H9 (cell line): ENCODE data around the gene GMPR. TPM values are rescaled to one million over a fixed set of nuclear protein-coding genes. Genes with fewer than 3 reads are reported as not detected.
"Not testable (repeated sequence)": the region's sequence is repeated elsewhere in the genome, so short reads cannot be mapped to it uniquely, and the experiment has no call there.

Experiments
- DNase-seq: peaks from one replicate; pipeline ENCODE4 v3.0.0-alpha.2; 2017
- H2AFZ ChIP-seq: one replicate; pipeline ENCODE4 v1.6.1; 2013; ENCODE audit warnings: mild to moderate bottlenecking, low read length, control low read depth, moderate library complexity
- H2AK5ac ChIP-seq: 2 replicates; pipeline ENCODE4 v1.6.1; 2013; ENCODE audit warnings: low read length, control low read depth, mixed read lengths; ENCODE audit not compliant: insufficient read length
- H2BK120ac ChIP-seq: one replicate; pipeline ENCODE4 v1.6.1; 2013; ENCODE audit warnings: low read depth, mild to moderate bottlenecking, low read length, control low read depth, inconsistent platforms; ENCODE audit not compliant: poor library complexity, severe bottlenecking
- H2BK12ac ChIP-seq: 2 replicates; pipeline ENCODE4 v1.6.1; 2013; ENCODE audit warnings: low read length, control low read depth, mixed read lengths, low read depth; ENCODE audit not compliant: insufficient read length
- H2BK15ac ChIP-seq: 2 replicates; pipeline ENCODE4 v1.6.1; 2013; ENCODE audit warnings: low read depth, low read length, control low read depth
- H2BK20ac ChIP-seq: one replicate; pipeline ENCODE4 v1.6.1; 2013; ENCODE audit warnings: low read depth, mild to moderate bottlenecking, low read length, control low read depth, inconsistent platforms; ENCODE audit not compliant: poor library complexity, severe bottlenecking
- H2BK5ac ChIP-seq: 2 replicates; pipeline ENCODE4 v1.6.1; 2013; ENCODE audit warnings: low read length, control low read depth, mixed read lengths; ENCODE audit not compliant: insufficient read length
- H3K14ac ChIP-seq: 2 replicates; pipeline ENCODE4 v1.6.1; 2013; ENCODE audit warnings: low read length, control low read depth; ENCODE audit not compliant: insufficient read depth
- H3K18ac ChIP-seq: 2 replicates; pipeline ENCODE4 v1.6.1; 2013; ENCODE audit warnings: low read depth, mild to moderate bottlenecking, mixed read lengths, low read length, control low read depth; ENCODE audit not compliant: insufficient read length
- H3K23ac ChIP-seq: 2 replicates; pipeline ENCODE4 v1.6.1; 2013; ENCODE audit warnings: low read length, control low read depth, mixed read lengths, low read depth; ENCODE audit not compliant: insufficient read length
- H3K23me2 ChIP-seq: 2 replicates; pipeline ENCODE4 v1.6.1; 2013; ENCODE audit warnings: low read depth, mild to moderate bottlenecking, mixed read lengths, low read length, control low read depth; ENCODE audit not compliant: insufficient read length, poor library complexity, severe bottlenecking
- H3K27ac ChIP-seq: 2 replicates; pipeline ENCODE4 v1.5.1; 2013; ENCODE audit warnings: low read length, control low read depth, mixed read lengths, low read depth; ENCODE audit not compliant: insufficient read length
- H3K27me3 ChIP-seq: 2 replicates; pipeline ENCODE4 v1.6.1; 2013; ENCODE audit warnings: low read length, control low read depth, inconsistent platforms; ENCODE audit not compliant: insufficient read depth
- H3K4ac ChIP-seq: 2 replicates; pipeline ENCODE4 v1.6.1; 2013; ENCODE audit warnings: low read depth, mild to moderate bottlenecking, control low read depth, inconsistent platforms, low read length, moderate library complexity
- H3K4me1 ChIP-seq: 2 replicates; pipeline ENCODE4 v1.6.1; 2013; ENCODE audit warnings: low read length, control low read depth, inconsistent platforms; ENCODE audit not compliant: insufficient read depth
- H3K4me2 ChIP-seq: 2 replicates; pipeline ENCODE4 v1.6.1; 2013; ENCODE audit warnings: low read length, control low read depth, mixed read lengths; ENCODE audit not compliant: insufficient read length, insufficient read depth
- H3K56ac ChIP-seq: 2 replicates; pipeline ENCODE4 v1.6.1; 2013; ENCODE audit warnings: low read depth, mild to moderate bottlenecking, mixed read lengths, low read length, control low read depth; ENCODE audit not compliant: insufficient read length
- H3K79me1 ChIP-seq: 2 replicates; pipeline ENCODE4 v1.6.1; 2013; ENCODE audit warnings: low read depth, mild to moderate bottlenecking, moderate library complexity, low read length, control low read depth, inconsistent platforms; ENCODE audit not compliant: insufficient read depth, poor library complexity, severe bottlenecking
- H3K79me2 ChIP-seq: 2 replicates; pipeline ENCODE4 v1.6.1; 2013; ENCODE audit warnings: low read length, control low read depth, inconsistent platforms; ENCODE audit not compliant: insufficient read depth
- H3K9ac ChIP-seq: 2 replicates; pipeline ENCODE4 v1.6.1; 2013; ENCODE audit warnings: low read length, control low read depth, mixed read lengths; ENCODE audit not compliant: insufficient read length; ENCODE audit errors: extremely low read depth
- H3K9me3 ChIP-seq: one replicate; pipeline ENCODE4 v1.6.1; 2013; ENCODE audit warnings: low read depth, low read length, inconsistent platforms; ENCODE audit not compliant: control insufficient read depth
- H3T11ph ChIP-seq: one replicate; pipeline ENCODE4 v1.6.1; 2013; ENCODE audit warnings: mild to moderate bottlenecking, low read length, control low read depth, inconsistent platforms
- H4K20me1 ChIP-seq: one replicate; pipeline ENCODE4 v1.6.1; 2013; ENCODE audit not compliant: control insufficient read depth, insufficient read length, insufficient read depth
- H4K5ac ChIP-seq: 2 replicates; pipeline ENCODE4 v1.6.1; 2013; ENCODE audit warnings: low read depth, mild to moderate bottlenecking, mixed read lengths, low read length, control low read depth; ENCODE audit not compliant: insufficient read length
- H4K8ac ChIP-seq: replicated peaks from 2 replicates; pipeline ENCODE4 v1.6.1; 2013; ENCODE audit warnings: low read length, control low read depth, mixed read lengths, low read depth; ENCODE audit not compliant: insufficient read length
- H4K91ac ChIP-seq: 2 replicates; pipeline ENCODE4 v1.6.1; 2013; ENCODE audit warnings: low read depth, mild to moderate bottlenecking, moderate library complexity, mixed read lengths, low read length, control low read depth; ENCODE audit not compliant: insufficient read length
- H3K27ac Mint-ChIP-seq, 3 experiments: 2 replicates in 2 of 3; 3 replicates in 1 of 3; pipeline ENCODE4 v1.8.0; 2020 to 2021; ENCODE audit warnings: mixed read lengths in 3 of 3, mild to moderate bottlenecking in 1 of 3, moderate library complexity in 1 of 3
- H3K27me3 Mint-ChIP-seq: 2 replicates; pipeline ENCODE4 v1.8.0; 2021; ENCODE audit warnings: low read depth, mild to moderate bottlenecking, moderate library complexity, mixed read lengths
- H3K36me3 Mint-ChIP-seq, 3 experiments: 2 replicates in 2 of 3; 3 replicates in 1 of 3; pipeline ENCODE4 v1.8.0; 2020 to 2021; ENCODE audit warnings: low read depth in 3 of 3, mixed read lengths in 3 of 3; ENCODE audit not compliant: insufficient read depth in 1 of 3
- H3K4me1 Mint-ChIP-seq, 2 experiments: 2 replicates each; pipeline ENCODE4 v1.8.0; 2020; ENCODE audit warnings: mixed read lengths in 2 of 2
- H3K4me3 Mint-ChIP-seq, 2 experiments: 2 replicates in 1 of 2; 3 replicates in 1 of 2; pipeline ENCODE4 v1.8.0; 2020 to 2021; ENCODE audit warnings: mild to moderate bottlenecking in 2 of 2, mixed read lengths in 2 of 2, moderate library complexity in 1 of 2
- H3K9me3 Mint-ChIP-seq, 2 experiments: 2 replicates in 1 of 2; 3 replicates in 1 of 2; pipeline ENCODE4 v1.8.0; 2020; ENCODE audit warnings: mild to moderate bottlenecking in 2 of 2, mixed read lengths in 2 of 2, moderate library complexity in 1 of 2
- WGBS: extraction: QIAGEN DNeasy Blood & Tissue Kit; methylation state at CpG from one replicate; pipeline ENCODE4 v1.1.7; 2013; ENCODE audit warnings: missing lambda C conversion rate, low lambda C conversion rate, mixed read lengths; ENCODE audit not compliant: insufficient read length; ENCODE audit errors: extremely low coverage; 5-methylcytosine and 5-hydroxymethylcytosine counted together
- total RNA-seq: library from RNA; stranded (reverse); gene quantifications from 2 replicates; pipeline ENCODE4 v1.2.1, GENCODE V29; 2021

The GMPR gene
- total RNA-seq, 1 experiment from 2014 or later, result 0.70 TPM

DNA sequence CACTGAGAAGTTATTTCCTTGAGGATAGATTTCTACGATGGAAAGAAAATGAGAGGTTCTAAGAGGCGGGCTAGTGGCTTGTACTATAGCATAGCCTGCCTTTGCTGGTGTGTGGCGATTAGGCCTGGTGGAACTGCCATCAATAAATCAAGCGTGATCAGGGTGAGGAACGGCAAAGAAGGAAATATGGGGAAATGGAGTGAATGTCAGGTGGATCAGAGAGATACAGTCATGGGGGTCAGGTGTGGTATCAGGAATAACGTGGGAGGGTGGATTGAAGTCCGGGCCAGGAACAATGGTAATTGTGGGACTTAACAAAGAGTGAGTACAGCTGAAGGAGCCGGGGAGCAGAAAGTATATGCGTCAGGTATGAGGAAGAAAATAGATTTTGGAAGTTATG lies 22.2 kb downstream of the GMPR start:
- H2BK15ac ChIP-seq, H3K4me2 ChIP-seq, H3K9ac ChIP-seq, H4K91ac ChIP-seq, H3K56ac ChIP-seq, H3K4me1 ChIP-seq, H4K8ac ChIP-seq, H2BK20ac ChIP-seq, DNase-seq, H3K36me3 Mint-ChIP-seq, H3K27me3 ChIP-seq, H3K9me3 Mint-ChIP-seq, H3K9me3 ChIP-seq, H4K20me1 ChIP-seq, H3T11ph ChIP-seq, H2BK12ac ChIP-seq, H3K4me3 Mint-ChIP-seq, H3K27ac ChIP-seq, H3K18ac ChIP-seq, H4K5ac ChIP-seq, H3K27ac Mint-ChIP-seq, H2BK5ac ChIP-seq, H3K4ac ChIP-seq, H3K14ac ChIP-seq, H2AK5ac ChIP-seq, H3K79me2 ChIP-seq, H3K23me2 ChIP-seq, H3K79me1 ChIP-seq, H2AFZ ChIP-seq, H3K23ac ChIP-seq, H2BK120ac ChIP-seq: not testable (repeated sequence)
- Mint-ChIP-seq H3K4me1 (peaks cover 27 to 31% of the 10 kb centered on the region in 2 experiments), H3K27me3 (peaks cover 12% of the 10 kb centered on the region)
- no CpG with 5 or more reads among the region's 9 CpGs for WGBS

DNA sequence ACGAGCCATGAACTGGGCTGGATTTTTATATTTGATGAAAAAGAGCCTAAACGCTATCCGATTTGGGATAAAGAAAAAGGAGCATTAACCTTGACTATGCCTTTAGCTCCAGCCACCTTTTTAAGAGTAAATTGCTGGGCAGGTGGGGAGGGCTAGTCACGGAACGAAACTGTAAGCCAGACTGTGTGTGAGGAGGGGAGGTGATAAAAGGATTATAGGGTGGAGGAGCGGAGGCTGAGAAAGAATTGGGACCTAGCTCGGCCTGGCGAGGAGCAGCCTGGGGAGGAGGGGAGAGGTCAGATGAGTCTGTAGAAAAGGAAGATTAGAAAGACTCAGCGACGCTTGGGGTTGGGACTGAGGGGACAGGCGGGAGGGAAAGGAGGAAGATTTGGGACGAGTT lies 24.4 kb downstream of the GMPR start:
- not testable (repeated sequence) for H3K4ac ChIP-seq, H2AFZ ChIP-seq, H3K27ac ChIP-seq, H3K9me3 ChIP-seq, H3K4me1 ChIP-seq, H3K79me2 ChIP-seq, H4K8ac ChIP-seq, H3K4me2 ChIP-seq, H4K20me1 ChIP-seq, H3K9ac ChIP-seq, H3K27me3 ChIP-seq, H3K23ac ChIP-seq, H3K56ac ChIP-seq, H3K18ac ChIP-seq, H3K14ac ChIP-seq, H3K4me3 Mint-ChIP-seq, H2BK15ac ChIP-seq, DNase-seq, H2BK5ac ChIP-seq, H4K91ac ChIP-seq, H3K36me3 Mint-ChIP-seq, H3K23me2 ChIP-seq, H2BK20ac ChIP-seq, H4K5ac ChIP-seq, H3K79me1 ChIP-seq, H3K9me3 Mint-ChIP-seq, H2AK5ac ChIP-seq, H2BK12ac ChIP-seq, H2BK120ac ChIP-seq, H3T11ph ChIP-seq
- Mint-ChIP-seq H3K27ac (peak overlapping the region in 1 of 3 experiments; percentile 73; a peak in 1 of 7 replicates), H3K4me1 (peaks cover 27 to 30% of the 10 kb centered on the region in 2 experiments), H3K27me3 (peaks cover 11% of the 10 kb centered on the region)
- no CpG with 5 or more reads among the region's 12 CpGs for WGBS
